Liver (tissue), 9 donors: Measurements from ENCODE around the gene TMEM170A. TPM values are rescaled to one million over a fixed set of nuclear protein-coding genes. Genes with fewer than 3 reads are reported as not detected.

ENCODE experiments used
- DNase-seq: peaks from one replicate; pipeline ENCODE4 v3.0.0-alpha.2; 2017; ENCODE audit warnings: low spot score
- H3K27ac ChIP-seq, 2 donors: one replicate each; pipeline ENCODE4 v1.7.0; 2013; ENCODE audit warnings: inconsistent platforms in 2 of 2, low read length in 2 of 2, control low read depth in 1 of 2, low read depth in 1 of 2, mild to moderate bottlenecking in 1 of 2
- H3K27me3 ChIP-seq, 4 donors: one replicate each; pipeline versions ENCODE4 v1.6.1 to v1.7.0; 2013; ENCODE audit warnings: low read length in 3 of 4, inconsistent platforms in 1 of 4, mild to moderate bottlenecking in 1 of 4, moderate library complexity in 1 of 4; ENCODE audit not compliant: control insufficient read depth in 4 of 4, insufficient read depth in 4 of 4
- H3K36me3 ChIP-seq, 4 donors: one replicate each; pipeline versions ENCODE4 v1.6.1 to v1.7.0; 2013; ENCODE audit warnings: low read length in 3 of 4, mild to moderate bottlenecking in 3 of 4, low read depth in 1 of 4, moderate library complexity in 1 of 4; ENCODE audit not compliant: control insufficient read depth in 4 of 4, insufficient read depth in 3 of 4
- H3K4me1 ChIP-seq, 4 donors: one replicate each; pipeline versions ENCODE4 v1.6.1 to v1.7.0; 2013; ENCODE audit warnings: low read length in 3 of 4, mild to moderate bottlenecking in 3 of 4, moderate library complexity in 1 of 4; ENCODE audit not compliant: control insufficient read depth in 4 of 4, insufficient read depth in 4 of 4
- H3K4me3 ChIP-seq, 3 donors: one replicate each; pipeline versions ENCODE4 v1.6.1 to v1.7.0; 2013; ENCODE audit warnings: low read length in 3 of 3, control low read depth in 1 of 3, low read depth in 1 of 3, mild to moderate bottlenecking in 1 of 3
- H3K9ac ChIP-seq, 2 donors: one replicate each; pipeline ENCODE4 v1.7.0; 2013; ENCODE audit warnings: low read length in 2 of 2, mild to moderate bottlenecking in 2 of 2, moderate library complexity in 2 of 2, control low read depth in 1 of 2, low read depth in 1 of 2
- H3K9me3 ChIP-seq, 4 donors: one replicate each; pipeline versions ENCODE4 v1.6.1 to v1.7.0; 2013; ENCODE audit warnings: low read length in 3 of 4; ENCODE audit not compliant: control insufficient read depth in 4 of 4
- ATF3 ChIP-seq: IDR thresholded peaks from 2 replicates; pipeline ENCODE4 v1.6.1; 2016; ENCODE audit warnings: antibody characterized with exemption
- EGR1 ChIP-seq, 2 donors: IDR thresholded peaks; 2 replicates each; pipeline ENCODE4 v1.6.1; 2016 to 2018; ENCODE audit warnings: antibody characterized with exemption in 2 of 2, low read depth in 2 of 2
- FOXA1 ChIP-seq: IDR thresholded peaks from 2 replicates; pipeline ENCODE4 v1.6.1; 2016; ENCODE audit warnings: antibody characterized with exemption
- FOXA2 ChIP-seq: IDR thresholded peaks from 2 replicates; pipeline ENCODE4 v1.6.1; 2016; ENCODE audit warnings: antibody characterized with exemption
- GABPA ChIP-seq, 2 donors: IDR thresholded peaks in 1 of 2; conservative IDR thresholded peaks in 1 of 2; 2 replicates each; pipeline ENCODE4 v1.6.1; 2016; ENCODE audit warnings: antibody characterized with exemption in 2 of 2, mild to moderate bottlenecking in 1 of 2, moderate library complexity in 1 of 2
- HNF4A ChIP-seq, 2 donors: conservative IDR thresholded peaks; 2 replicates each; pipeline ENCODE4 v1.6.1; 2016; ENCODE audit warnings: antibody characterized with exemption in 2 of 2, mild to moderate bottlenecking in 2 of 2
- HNF4G ChIP-seq: IDR thresholded peaks from 2 replicates; pipeline ENCODE4 v1.6.1; 2016; ENCODE audit warnings: antibody characterized with exemption
- JUND ChIP-seq, 2 donors: IDR thresholded peaks; 2 replicates each; pipeline ENCODE4 v1.6.1; 2016; ENCODE audit warnings: antibody characterized with exemption in 2 of 2
- MAX ChIP-seq: IDR thresholded peaks from 2 replicates; pipeline ENCODE4 v1.6.1; 2016; ENCODE audit warnings: antibody characterized with exemption
- NR2F2 ChIP-seq: IDR thresholded peaks from 2 replicates; pipeline ENCODE4 v1.6.1; 2016; ENCODE audit warnings: antibody characterized with exemption
- RAD21 ChIP-seq, 2 donors: IDR thresholded peaks; 2 replicates each; pipeline ENCODE4 v1.6.1; 2016; ENCODE audit warnings: antibody characterized with exemption in 2 of 2, mild to moderate bottlenecking in 2 of 2
- REST ChIP-seq: IDR thresholded peaks from 2 replicates; pipeline ENCODE4 v1.6.1; 2016; ENCODE audit warnings: antibody characterized with exemption, mild to moderate bottlenecking
- RXRA ChIP-seq, 2 donors: IDR thresholded peaks; 2 replicates each; pipeline ENCODE4 v1.6.1; 2017 to 2018; ENCODE audit warnings: antibody characterized with exemption in 2 of 2, mild to moderate bottlenecking in 1 of 2
- SP1 ChIP-seq: IDR thresholded peaks from 2 replicates; pipeline ENCODE4 v1.6.1; 2018; ENCODE audit warnings: antibody characterized with exemption, mild to moderate bottlenecking
- TAF1 ChIP-seq: conservative IDR thresholded peaks from 2 replicates; pipeline ENCODE4 v1.6.1; 2016; ENCODE audit warnings: antibody characterized with exemption, mild to moderate bottlenecking
- YY1 ChIP-seq: IDR thresholded peaks from 2 replicates; pipeline ENCODE4 v1.6.1; 2016; ENCODE audit warnings: antibody characterized with exemption, mild to moderate bottlenecking
- WGBS: extraction: QIAGEN DNeasy Blood & Tissue Kit; methylation state at CpG from one replicate; pipeline ENCODE4 v1.1.7; 2013; 5-methylcytosine and 5-hydroxymethylcytosine counted together
- polyA plus RNA-seq, 2 donors: library from polyadenylated mRNA; stranded (reverse) in 1 of 2; unstranded in 1 of 2; fragments of 200-250 nt in 1 of 2; fragments of >200 nt in 1 of 2; fragmentation: Nextera tagmentation in 1 of 2; extraction: Ambion mirVana in 1 of 2; gene quantifications; one replicate each; pipeline versions ENCODE4 v1.2.1 to v1.2.3, GENCODE V29; 2013 to 2015
- total RNA-seq, 2 donors: library from RNA; depleted of rRNA; stranded (reverse); fragments of >200 nt; gene quantifications; one replicate each; pipeline ENCODE4 v1.2.3, GENCODE V29; 2014
- TF ChIP-seq, protein P1 (sequence below): fragments of 150-350 bp; IDR thresholded peaks from 2 replicates; pipeline ENCODE4 v1.5.1; 2017; ENCODE audit warnings: improper control_type of control experiment, low read depth, low read length; ENCODE audit not compliant: missing input control
- TF ChIP-seq, protein P2 (sequence below): IDR thresholded peaks from 2 replicates; pipeline ENCODE4 v1.6.1; 2016; ENCODE audit warnings: antibody characterized with exemption
- donor health status: healthy.
- donor health status: healthy.
- donor health status: healthy.
- donor health status: healthy.
- donor health status: healthy.

TMEM170A gene
- total and polyA plus RNA-seq, 4 donors = 5.8 to 25.4 (median 16.3) TPM

- H3K36me3 ChIP-seq = no peaks in the 10 kb centered on the region
- H3K27me3 ChIP-seq = no peaks in the 10 kb centered on the region
- H3K9ac ChIP-seq = no peak overlapping the region
- H3K4me1 ChIP-seq = peaks cover 0 to 1% (median 0%) of the 10 kb centered on the region in 4 donors
- H3K9me3 ChIP-seq = no peaks in the 10 kb centered on the region
- H3K4me3 ChIP-seq = no peak overlapping the region
- TF ChIP-seq RAD21 (IDR thresholded peaks at IDR 0.05) = no peak
- TF ChIP-seq FOXA2 = no peak
- TF ChIP-seq, protein P1, sequence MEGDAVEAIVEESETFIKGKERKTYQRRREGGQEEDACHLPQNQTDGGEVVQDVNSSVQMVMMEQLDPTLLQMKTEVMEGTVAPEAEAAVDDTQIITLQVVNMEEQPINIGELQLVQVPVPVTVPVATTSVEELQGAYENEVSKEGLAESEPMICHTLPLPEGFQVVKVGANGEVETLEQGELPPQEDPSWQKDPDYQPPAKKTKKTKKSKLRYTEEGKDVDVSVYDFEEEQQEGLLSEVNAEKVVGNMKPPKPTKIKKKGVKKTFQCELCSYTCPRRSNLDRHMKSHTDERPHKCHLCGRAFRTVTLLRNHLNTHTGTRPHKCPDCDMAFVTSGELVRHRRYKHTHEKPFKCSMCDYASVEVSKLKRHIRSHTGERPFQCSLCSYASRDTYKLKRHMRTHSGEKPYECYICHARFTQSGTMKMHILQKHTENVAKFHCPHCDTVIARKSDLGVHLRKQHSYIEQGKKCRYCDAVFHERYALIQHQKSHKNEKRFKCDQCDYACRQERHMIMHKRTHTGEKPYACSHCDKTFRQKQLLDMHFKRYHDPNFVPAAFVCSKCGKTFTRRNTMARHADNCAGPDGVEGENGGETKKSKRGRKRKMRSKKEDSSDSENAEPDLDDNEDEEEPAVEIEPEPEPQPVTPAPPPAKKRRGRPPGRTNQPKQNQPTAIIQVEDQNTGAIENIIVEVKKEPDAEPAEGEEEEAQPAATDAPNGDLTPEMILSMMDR = no peak
- no peak for TF ChIP-seq SP1
- no peak for TF ChIP-seq RXRA (IDR thresholded peaks at IDR 0.05)
- TF ChIP-seq NR2F2 = no peak
- TF ChIP-seq HNF4A (conservative IDR thresholded peaks at IDR 0.05) = peak in 1 of 2 donors; percentile 16
- TF ChIP-seq, protein P2, sequence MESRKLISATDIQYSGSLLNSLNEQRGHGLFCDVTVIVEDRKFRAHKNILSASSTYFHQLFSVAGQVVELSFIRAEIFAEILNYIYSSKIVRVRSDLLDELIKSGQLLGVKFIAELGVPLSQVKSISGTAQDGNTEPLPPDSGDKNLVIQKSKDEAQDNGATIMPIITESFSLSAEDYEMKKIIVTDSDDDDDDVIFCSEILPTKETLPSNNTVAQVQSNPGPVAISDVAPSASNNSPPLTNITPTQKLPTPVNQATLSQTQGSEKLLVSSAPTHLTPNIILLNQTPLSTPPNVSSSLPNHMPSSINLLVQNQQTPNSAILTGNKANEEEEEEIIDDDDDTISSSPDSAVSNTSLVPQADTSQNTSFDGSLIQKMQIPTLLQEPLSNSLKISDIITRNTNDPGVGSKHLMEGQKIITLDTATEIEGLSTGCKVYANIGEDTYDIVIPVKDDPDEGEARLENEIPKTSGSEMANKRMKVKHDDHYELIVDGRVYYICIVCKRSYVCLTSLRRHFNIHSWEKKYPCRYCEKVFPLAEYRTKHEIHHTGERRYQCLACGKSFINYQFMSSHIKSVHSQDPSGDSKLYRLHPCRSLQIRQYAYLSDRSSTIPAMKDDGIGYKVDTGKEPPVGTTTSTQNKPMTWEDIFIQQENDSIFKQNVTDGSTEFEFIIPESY = no peak
- TF ChIP-seq REST = no peak
- no peak for TF ChIP-seq FOXA1
- TF ChIP-seq YY1 = no peak
- no peak for TF ChIP-seq HNF4G
- TF ChIP-seq JUND (IDR thresholded peaks at IDR 0.05) = no peak
- peak; percentile 34 to 81 for TF ChIP-seq GABPA (IDR thresholded peaks at IDR 0.05 in 1 of 2, conservative IDR thresholded peaks at IDR 0.05 in 1 of 2)
- TF ChIP-seq TAF1 = no peak
- TF ChIP-seq EGR1 (IDR thresholded peaks at IDR 0.05; ENCODE audit: low read depth in 2 of 2) = no peak
- no peak for TF ChIP-seq ATF3
- WGBS = 34% methylated on average over 7 of the region's 7 CpGs
- no peak overlapping the region for H3K27ac ChIP-seq
- DNase-seq = no peak
Observed at GRCh38 chr16:75506574-75506973, 42.1 kb upstream of the TMEM170A start.

GRCh38 chr16:75506107-75506506 is 41.6 kb upstream of the TMEM170A start:
- Histone ChIP-seq H3K4me3 (no peak overlapping the region), H3K27me3 (no peaks in the 10 kb centered on the region), H3K9me3 (no peaks in the 10 kb centered on the region)
- TF ChIP-seq SP1 = no peak
- no peak for TF ChIP-seq ATF3
- no peak for TF ChIP-seq MAX
- no peak for TF ChIP-seq TAF1
- TF ChIP-seq, protein P1 = no peak
- no peak for TF ChIP-seq EGR1 (IDR thresholded peaks at IDR 0.05; ENCODE audit: low read depth in 2 of 2)
- no peak for TF ChIP-seq RXRA (IDR thresholded peaks at IDR 0.05)
- TF ChIP-seq FOXA1 = no peak
- TF ChIP-seq HNF4A (conservative IDR thresholded peaks at IDR 0.05) = no peak
- TF ChIP-seq HNF4G = no peak
- TF ChIP-seq JUND (IDR thresholded peaks at IDR 0.05) = no peak
- TF ChIP-seq RAD21 (IDR thresholded peaks at IDR 0.05) = no peak
- TF ChIP-seq GABPA (IDR thresholded peaks at IDR 0.05 in 1 of 2, conservative IDR thresholded peaks at IDR 0.05 in 1 of 2) = no peak
- no peak for TF ChIP-seq NR2F2
- TF ChIP-seq, protein P2 = no peak
- no peak for TF ChIP-seq YY1
- TF ChIP-seq FOXA2 = no peak

More at GRCh38 chr16:75506107-75506506, 41.6 kb upstream of the TMEM170A start:
- 83% methylated on average over 3 of the region's 3 CpGs for WGBS
- no peak for DNase-seq
- Histone ChIP-seq H3K9ac (no peak overlapping the region), H3K27ac (no peak overlapping the region), H3K36me3 (no peaks in the 10 kb centered on the region), H3K4me1 (peaks cover 0 to 1% (median 0%) of the 10 kb centered on the region in 4 donors)
